Measurements from ENCODE around the gene SORBS2.

DNA sequence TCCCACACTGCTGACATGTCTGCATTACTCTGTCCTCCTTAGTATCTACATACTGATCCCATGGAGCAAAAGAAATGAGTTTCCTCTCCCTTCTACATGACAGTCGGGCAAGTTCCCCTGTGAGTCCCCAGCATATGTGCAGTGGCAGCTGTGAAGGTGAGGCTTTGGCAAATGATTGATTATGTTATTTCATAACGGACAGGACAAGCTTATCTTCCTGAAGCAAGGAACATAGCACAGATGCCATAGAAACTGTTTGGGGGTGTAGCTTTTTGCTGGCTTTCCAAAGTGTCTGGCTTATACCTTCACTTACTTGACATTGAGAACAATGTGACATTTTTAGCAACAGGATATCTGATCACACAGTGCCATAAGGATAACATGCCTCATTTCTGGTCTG, 139.8 kb downstream of the SORBS2 start:
- no peak for TF ChIP-seq EZH2 (IDR thresholded peaks at IDR 0.05; ENCODE audit: insufficient read depth, poor library complexity, severe bottlenecking)
- no peak for TF ChIP-seq EZH2phosphoT487 (IDR thresholded peaks at IDR 0.05; ENCODE audit: insufficient read depth, low read depth)

Measured in GM23248 (cell line).